Naive thymus-derived CD4-positive, alpha-beta T cell (primary cell): ENCODE measurements around the gene COX19. TPM values are rescaled to one million over a fixed set of nuclear protein-coding genes. Genes with fewer than 3 reads are reported as not detected.

Source experiments
- ATAC-seq: fragments of 150-1000 bp; cut with Tn5 transposase; 2 replicates; pipeline ENCODE4 v1.10.0; 2021; ENCODE audit warnings: mild to moderate bottlenecking, moderate library complexity
- CTCF ChIA-PET: fragments of 350-600 bp; sonication (Branson Sonifier 250); formaldehyde crosslinking; loops from one replicate; lab custom pipeline; 2021; ENCODE audit warnings: antibody characterized with exemption; lab: Charles Lee
- POLR2A ChIA-PET: fragments of 350-600 bp; sonication (Branson Sonifier 250); formaldehyde crosslinking; loops from one replicate; lab custom pipeline; 2021; ENCODE audit warnings: antibody characterized with exemption, inconsistent platforms; lab: Charles Lee
- DNase-seq, 9 donors: peaks; one replicate each; pipeline versions ENCODE4 v3.0.0 to v3.0.0-alpha.2; 2020 to 2022; ENCODE audit warnings: mixed read lengths in 1 of 9
- H3K27ac ChIP-seq: one replicate; pipeline ENCODE4 v1.7.0; 2013; ENCODE audit warnings: mild to moderate bottlenecking, low read depth, low read length, moderate library complexity
- H3K27me3 ChIP-seq, 2 donors: one replicate each; pipeline ENCODE4 v1.7.0; 2013; ENCODE audit warnings: low read length in 2 of 2, mild to moderate bottlenecking in 2 of 2, moderate library complexity in 2 of 2; ENCODE audit not compliant: control insufficient read depth in 2 of 2, insufficient read depth in 2 of 2
- H3K36me3 ChIP-seq, 3 experiments: 1 replicate in 2 of 3; 2 replicates in 1 of 3; pipeline ENCODE4 v1.7.0; 2013; ENCODE audit warnings: low read length in 3 of 3, mild to moderate bottlenecking in 3 of 3, moderate library complexity in 1 of 3; ENCODE audit not compliant: insufficient read depth in 3 of 3, control insufficient read depth in 2 of 3
- H3K4me1 ChIP-seq, 2 donors: one replicate each; pipeline ENCODE4 v1.7.0; 2013; ENCODE audit warnings: low read length in 2 of 2, mild to moderate bottlenecking in 2 of 2, moderate library complexity in 1 of 2; ENCODE audit not compliant: control insufficient read depth in 2 of 2, insufficient read depth in 2 of 2
- H3K4me3 ChIP-seq: 2 replicates; pipeline ENCODE4 v1.7.0; 2013; ENCODE audit warnings: mild to moderate bottlenecking, low read length
- H3K9me3 ChIP-seq, 3 experiments: 1 replicate in 2 of 3; 2 replicates in 1 of 3; pipeline ENCODE4 v1.7.0; 2013; ENCODE audit warnings: low read length in 3 of 3; ENCODE audit not compliant: control insufficient read depth in 2 of 3
- H3K27ac Mint-ChIP-seq, 9 donors: one replicate each; pipeline ENCODE4 v1.8.0; 2020 to 2022; ENCODE audit warnings: mixed read lengths in 9 of 9, mild to moderate bottlenecking in 8 of 9, moderate library complexity in 5 of 9, inconsistent platforms in 2 of 9
- H3K27me3 Mint-ChIP-seq, 5 donors: one replicate each; pipeline ENCODE4 v1.8.0; 2021 to 2022; ENCODE audit warnings: mixed read lengths in 5 of 5, mild to moderate bottlenecking in 1 of 5
- H3K36me3 Mint-ChIP-seq, 5 donors: one replicate each; pipeline ENCODE4 v1.8.0; 2020 to 2022; ENCODE audit warnings: mixed read lengths in 5 of 5, mild to moderate bottlenecking in 3 of 5, inconsistent platforms in 1 of 5
- H3K4me1 Mint-ChIP-seq, 7 donors: one replicate each; pipeline ENCODE4 v1.8.0; 2020 to 2022; ENCODE audit warnings: mixed read lengths in 7 of 7, mild to moderate bottlenecking in 3 of 7, inconsistent platforms in 1 of 7
- H3K4me3 Mint-ChIP-seq, 10 donors: one replicate each; pipeline ENCODE4 v1.8.0; 2020 to 2022; ENCODE audit warnings: mild to moderate bottlenecking in 10 of 10, mixed read lengths in 10 of 10, moderate library complexity in 6 of 10, inconsistent platforms in 2 of 10
- H3K9me3 Mint-ChIP-seq, 11 donors: one replicate each; pipeline ENCODE4 v1.8.0; 2020 to 2022; ENCODE audit warnings: mixed read lengths in 11 of 11, mild to moderate bottlenecking in 4 of 11, inconsistent platforms in 1 of 11, moderate library complexity in 1 of 11
- intact Hi-C, 2 donors: fragments of 100-400 bp; cut with micrococcal nuclease; formaldehyde crosslinking; loops; one replicate each; pipeline ENCODE4 v1.15.1; 2023
- polyA plus RNA-seq, 2 donors: library from polyadenylated mRNA; unstranded; fragments of 300-500 nt; fragmentation: Illumina TruSeq; gene quantifications; one replicate each; pipeline ENCODE4 v1.2.3, GENCODE V29; 2021
- total RNA-seq, 6 experiments: library from RNA in 5 of 6; stranded (reverse) in 5 of 6; gene quantifications; 1 replicate in 5 of 6; 2 replicates in 1 of 6; pipeline ENCODE4 v1.2.3 and lab custom pipeline; 2021 to 2026

The COX19 gene
- total RNA-seq (10 to 100 TPM; 18.3 to 48.2 (median 46.1) TPM), polyA plus RNA-seq (10 to 100 TPM; 26.7 to 28.1 TPM), total RNA-seq (lab: John Stamatoyannopoulos, UW) (58.0 reads per million, percentile 74 among the genes with 10 or more reads in this experiment)

GRCh38 chr7:974820-975681, at the start of gene COX19:
COX19 (minus strand) TSS chr7:975549; CDS start chr7:975509, 40 bp downstream.
- H3K4me1 Mint-ChIP-seq: peaks cover 12 to 36% (median 25%) of the 10 kb centered on the region in 7 donors
- H3K9me3 Mint-ChIP-seq: peaks cover 0 to 5% (median 0%) of the 10 kb centered on the region in 11 donors
- peak within 1 kb of the TSS; percentile 98 for H3K27ac ChIP-seq
- peaks cover 6 to 16% (median 9%) of the 10 kb centered on the region in 5 donors for H3K36me3 Mint-ChIP-seq
- peak within 1 kb of the TSS; percentile 95 for H3K4me3 ChIP-seq
- POLR2A ChIA-PET: interaction anchor here (0.5 to 2.0 kb wide), 19 partner anchors 10 to 195 kb away, joined by 3 to 21 read pairs (median 4); partner anchors contain the start of genes GET4, GPR146 and ZFAND2A
- peak within 1 kb of the TSS; percentile 59 to 94 (median 89) for H3K27ac Mint-ChIP-seq
- no peaks in the 10 kb centered on the region for H3K9me3 ChIP-seq
- H3K36me3 ChIP-seq: peaks cover 5 to 34% (median 13%) of the 10 kb centered on the region in 3 experiments
- H3K4me3 Mint-ChIP-seq: peak within 1 kb of the TSS; percentile 86 to 96 (median 92)
- H3K27me3 Mint-ChIP-seq: no peaks in the 10 kb centered on the region
- intact Hi-C loops: loop anchor here (1.0 to 5.0 kb wide), 14 partner anchors 12 to 828 kb away; partner anchors contain the start of genes GET4 (in 2 of the 2), GPR146 (in 2 of the 2), ZFAND2A (in 2 of the 2) and MICALL2 (in 1 of the 2)
- CTCF ChIA-PET: interaction anchor here (1.1 to 1.7 kb wide), 5 partner anchors 17 to 202 kb away, joined by 3 to 11 read pairs (median 4); no protein-coding TSS in a partner anchor
- no peaks in the 10 kb centered on the region for H3K27me3 ChIP-seq
- H3K4me1 ChIP-seq: peaks cover 14 to 20% of the 10 kb centered on the region in 2 donors
- peak; percentile 82 to 92 (median 87) for DNase-seq
- ATAC-seq: peak; percentile 98

GRCh38 chr7:1024331-1024841, 49.0 kb upstream of the COX19 start:
- H3K4me3 Mint-ChIP-seq: peak overlapping the region in 1 of 10 donors; percentile 70
- intact Hi-C loops: no loop called here
- H3K9me3 Mint-ChIP-seq: peaks cover 0 to 19% (median 8%) of the 10 kb centered on the region in 11 donors
- no peak for DNase-seq
- ChIA-PET CTCF (no interaction called here), POLR2A (interaction anchor here (0.9 kb wide), 1 partner anchor 20 kb away, joined by 3 read pairs; the partner anchor contains the start of gene GPR146)
- Histone ChIP-seq H3K4me3 (no peak overlapping the region), H3K36me3 (peaks cover 0 to 39% (median 0%) of the 10 kb centered on the region in 3 experiments), H3K27me3 (no peaks in the 10 kb centered on the region), H3K4me1 (peaks cover 8 to 12% of the 10 kb centered on the region in 2 donors), H3K27ac (no peak overlapping the region), H3K9me3 (peaks cover 0 to 28% (median 0%) of the 10 kb centered on the region in 3 experiments)
- H3K4me1 Mint-ChIP-seq: peaks cover 6 to 38% (median 23%) of the 10 kb centered on the region in 7 donors
- no peaks in the 10 kb centered on the region for H3K27me3 Mint-ChIP-seq
- ATAC-seq: no peak
- H3K36me3 Mint-ChIP-seq: peaks cover 7 to 32% (median 16%) of the 10 kb centered on the region in 5 donors
- peak overlapping the region in 1 of 9 donors; percentile 32 for H3K27ac Mint-ChIP-seq

GRCh38 chr7:1022801-1023465, 47.6 kb upstream of the COX19 start:
- peaks cover 12 to 38% (median 22%) of the 10 kb centered on the region in 7 donors for H3K4me1 Mint-ChIP-seq
- H3K27ac ChIP-seq: no peak overlapping the region
- H3K27me3 ChIP-seq: no peaks in the 10 kb centered on the region
- no peak overlapping the region for H3K4me3 ChIP-seq
- H3K27ac Mint-ChIP-seq: no peak overlapping the region
- H3K4me3 Mint-ChIP-seq: no peak overlapping the region
- H3K36me3 Mint-ChIP-seq: peaks cover 7 to 36% (median 16%) of the 10 kb centered on the region in 5 donors
- ATAC-seq (peak; percentile 14), DNase-seq (no peak)
- H3K36me3 ChIP-seq: peaks cover 0 to 41% (median 0%) of the 10 kb centered on the region in 3 experiments
- ChIA-PET CTCF (interaction anchor here (1.2 kb wide), 1 partner anchor 43 kb away, joined by 4 read pairs; no protein-coding TSS in a partner anchor), POLR2A (no interaction called here)
- peaks cover 0 to 19% (median 8%) of the 10 kb centered on the region in 11 donors for H3K9me3 Mint-ChIP-seq
- peaks cover 0 to 4% of the 10 kb centered on the region in 2 donors for H3K4me1 ChIP-seq
- H3K27me3 Mint-ChIP-seq: no peaks in the 10 kb centered on the region
- H3K9me3 ChIP-seq: peaks cover 0 to 28% (median 0%) of the 10 kb centered on the region in 3 experiments
- intact Hi-C loops: no loop called here

- Histone ChIP-seq H3K27me3 (no peaks in the 10 kb centered on the region), H3K4me1 (peaks cover 0 to 2% of the 10 kb centered on the region in 2 donors), H3K36me3 (peaks cover 0 to 41% (median 0%) of the 10 kb centered on the region in 3 experiments), H3K4me3 (no peak overlapping the region), H3K27ac (no peak overlapping the region), H3K9me3 (peaks cover 0 to 28% (median 0%) of the 10 kb centered on the region in 3 experiments)
- ATAC-seq (no peak), DNase-seq (no peak)
- ChIA-PET CTCF (interaction anchor here (1.2 kb wide), 1 partner anchor 43 kb away, joined by 4 read pairs; no protein-coding TSS in a partner anchor), POLR2A (no interaction called here)
- Mint-ChIP-seq H3K9me3 (peaks cover 0 to 19% (median 8%) of the 10 kb centered on the region in 11 donors), H3K4me1 (peaks cover 12 to 38% (median 22%) of the 10 kb centered on the region in 7 donors), H3K36me3 (peaks cover 7 to 38% (median 17%) of the 10 kb centered on the region in 5 donors), H3K4me3 (no peak overlapping the region), H3K27me3 (no peaks in the 10 kb centered on the region), H3K27ac (no peak overlapping the region)
- intact Hi-C loops: no loop called here
These were observed 47.0 kb upstream of the COX19 start for GRCh38 chr7:1022356-1022755.

GRCh38 chr7:1021931-1022330, 46.6 kb upstream of the COX19 start:
- intact Hi-C loops: loop anchor here in 1 of 2 donors (2.0 kb wide), 1 partner anchor 43 kb away; no protein-coding TSS in a partner anchor
- Histone ChIP-seq H3K36me3 (peaks cover 0 to 41% (median 0%) of the 10 kb centered on the region in 3 experiments), H3K27me3 (no peaks in the 10 kb centered on the region), H3K4me3 (no peak overlapping the region), H3K9me3 (peaks cover 0 to 28% (median 0%) of the 10 kb centered on the region in 3 experiments), H3K4me1 (no peaks in the 10 kb centered on the region), H3K27ac (no peak overlapping the region)
- Mint-ChIP-seq H3K27ac (no peak overlapping the region), H3K9me3 (peaks cover 0 to 19% (median 8%) of the 10 kb centered on the region in 11 donors), H3K4me3 (no peak overlapping the region), H3K4me1 (peaks cover 10 to 33% (median 18%) of the 10 kb centered on the region in 7 donors), H3K36me3 (peaks cover 7 to 37% (median 17%) of the 10 kb centered on the region in 5 donors), H3K27me3 (no peaks in the 10 kb centered on the region)
- CTCF ChIA-PET: interaction anchor here (1.2 to 1.9 kb wide), 2 partner anchors 44 kb away, joined by 4 to 10 read pairs; no protein-coding TSS in a partner anchor
- DNase-seq (no peak), ATAC-seq (no peak)
- POLR2A ChIA-PET: interaction anchor here (0.5 kb wide), 1 partner anchor 1324 kb away, joined by 3 read pairs; no protein-coding TSS in a partner anchor
